Calu3 (cell line): ENCODE measurements around the gene PACS2. TPM values are rescaled to one million over a fixed set of nuclear protein-coding genes. Genes with fewer than 3 reads are reported as not detected.
"Not testable (repeated sequence)": the region's sequence is repeated elsewhere in the genome, so short reads cannot be mapped to it uniquely, and the experiment has no call there.

Source experiments
- BruUV-seq: library from RNA; stranded (reverse); fragments of 400-500 nt; replicated peaks from 2 replicates; lab custom pipeline; 2021; lab: Mats Ljungman, UMichigan
- CTCF ChIA-PET: fragments of 300-600 bp; sonication (Branson Sonifier 250); formaldehyde crosslinking; loops from one replicate; lab custom pipeline; 2022; ENCODE audit warnings: antibody characterized with exemption; lab: Charles Lee
- DNase-seq: peaks from one replicate; pipeline ENCODE4 v3.0.0; 2022
- H3K27ac Mint-ChIP-seq: one replicate; pipeline ENCODE4 v1.8.0; 2022; ENCODE audit warnings: mixed read lengths; ENCODE audit not compliant: unreplicated experiment
- H3K27me3 Mint-ChIP-seq: one replicate; pipeline ENCODE4 v1.8.0; 2022; ENCODE audit warnings: mixed read lengths; ENCODE audit not compliant: unreplicated experiment
- H3K36me3 Mint-ChIP-seq: one replicate; pipeline ENCODE4 v1.8.0; 2022; ENCODE audit warnings: mild to moderate bottlenecking, moderate library complexity, mixed read lengths; ENCODE audit not compliant: insufficient read depth, unreplicated experiment
- H3K4me1 Mint-ChIP-seq: one replicate; pipeline ENCODE4 v1.8.0; 2022; ENCODE audit warnings: mild to moderate bottlenecking, low read depth, mixed read lengths; ENCODE audit not compliant: unreplicated experiment
- H3K4me3 Mint-ChIP-seq: one replicate; pipeline ENCODE4 v1.8.0; 2022; ENCODE audit warnings: mild to moderate bottlenecking, low read depth, moderate library complexity, mixed read lengths; ENCODE audit not compliant: unreplicated experiment
- H3K9me3 Mint-ChIP-seq: one replicate; pipeline ENCODE4 v1.8.0; 2022; ENCODE audit warnings: low read depth, mixed read lengths; ENCODE audit not compliant: unreplicated experiment
- intact Hi-C: fragments of 100-400 bp; cut with micrococcal nuclease; formaldehyde crosslinking; loops from one replicate; pipeline ENCODE4 v1.10.0; 2022; ENCODE audit not compliant: unreplicated experiment
- total RNA-seq: library from RNA; stranded (reverse); gene quantifications from 2 replicates; pipeline ENCODE4 v1.2.3, GENCODE V29; 2022
- TF ChIP-seq, protein P1 (sequence below): fragments of 200-600 bp; IDR thresholded peaks from one replicate; pipeline ENCODE4 v1.8.0; 2022; ENCODE audit warnings: antibody characterized with exemption; ENCODE audit not compliant: unreplicated experiment

PACS2 gene
- total RNA-seq, 1 experiment from 2014 or later: 77.3 TPM

DNA sequence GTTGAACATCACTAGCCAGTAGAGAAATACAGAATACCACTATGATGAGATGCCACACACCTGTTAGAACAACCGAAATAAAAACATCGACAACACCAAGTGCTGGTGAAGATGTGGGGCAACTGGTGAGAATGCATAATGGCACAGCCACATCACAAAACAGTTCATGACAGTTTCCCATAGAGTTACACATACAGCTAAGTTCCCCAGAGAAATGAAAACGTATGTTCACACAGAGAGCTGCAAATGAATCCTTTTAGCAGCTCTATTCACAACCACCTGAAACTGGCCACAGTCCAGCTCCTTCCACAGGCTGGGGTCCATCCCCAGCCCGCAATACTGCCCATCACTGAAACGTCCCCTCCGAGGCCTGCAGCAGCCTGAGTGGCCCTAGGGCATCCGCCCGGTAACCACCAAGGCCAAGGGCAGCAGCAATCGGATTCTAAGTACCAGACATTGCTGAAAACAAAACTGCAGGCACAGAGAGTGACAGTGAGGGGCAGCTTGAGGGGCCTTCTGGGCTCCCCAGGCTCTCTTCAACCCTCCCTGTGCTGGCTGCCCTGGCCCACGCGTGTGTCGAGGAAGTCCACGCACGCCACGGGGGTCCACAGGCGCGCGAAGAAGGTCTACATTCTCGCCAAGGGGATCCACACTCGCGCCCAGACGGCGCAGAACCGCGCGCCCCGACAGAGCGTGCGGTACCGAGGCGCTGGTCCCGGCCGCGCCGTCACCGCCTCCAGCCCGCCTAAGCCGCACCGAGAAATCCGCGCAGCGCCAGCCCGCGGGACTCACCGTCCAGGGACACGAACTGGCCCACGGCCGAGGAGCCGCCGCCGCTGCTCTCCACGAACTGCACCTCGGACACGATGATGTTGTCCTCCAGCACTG lies 14.7 kb upstream of the PACS2 start:
- TF ChIP-seq, protein P1, sequence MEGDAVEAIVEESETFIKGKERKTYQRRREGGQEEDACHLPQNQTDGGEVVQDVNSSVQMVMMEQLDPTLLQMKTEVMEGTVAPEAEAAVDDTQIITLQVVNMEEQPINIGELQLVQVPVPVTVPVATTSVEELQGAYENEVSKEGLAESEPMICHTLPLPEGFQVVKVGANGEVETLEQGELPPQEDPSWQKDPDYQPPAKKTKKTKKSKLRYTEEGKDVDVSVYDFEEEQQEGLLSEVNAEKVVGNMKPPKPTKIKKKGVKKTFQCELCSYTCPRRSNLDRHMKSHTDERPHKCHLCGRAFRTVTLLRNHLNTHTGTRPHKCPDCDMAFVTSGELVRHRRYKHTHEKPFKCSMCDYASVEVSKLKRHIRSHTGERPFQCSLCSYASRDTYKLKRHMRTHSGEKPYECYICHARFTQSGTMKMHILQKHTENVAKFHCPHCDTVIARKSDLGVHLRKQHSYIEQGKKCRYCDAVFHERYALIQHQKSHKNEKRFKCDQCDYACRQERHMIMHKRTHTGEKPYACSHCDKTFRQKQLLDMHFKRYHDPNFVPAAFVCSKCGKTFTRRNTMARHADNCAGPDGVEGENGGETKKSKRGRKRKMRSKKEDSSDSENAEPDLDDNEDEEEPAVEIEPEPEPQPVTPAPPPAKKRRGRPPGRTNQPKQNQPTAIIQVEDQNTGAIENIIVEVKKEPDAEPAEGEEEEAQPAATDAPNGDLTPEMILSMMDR: no peak
- Mint-ChIP-seq H3K4me3 (peak overlapping the region; percentile 91), H3K36me3 (peaks cover 25% of the 10 kb centered on the region), H3K27me3 (no peaks in the 10 kb centered on the region), H3K27ac (no peak overlapping the region), H3K9me3 (no peaks in the 10 kb centered on the region), H3K4me1 (no peaks in the 10 kb centered on the region)
- no TSS peak for BruUV-seq
- intact Hi-C loops: no loop called here
- CTCF ChIA-PET: interaction anchor here (1.4 kb wide), 1 partner anchor 15 kb away, joined by 7 read pairs; the partner anchor contains the start of gene PACS2
- no peak for DNase-seq

DNA sequence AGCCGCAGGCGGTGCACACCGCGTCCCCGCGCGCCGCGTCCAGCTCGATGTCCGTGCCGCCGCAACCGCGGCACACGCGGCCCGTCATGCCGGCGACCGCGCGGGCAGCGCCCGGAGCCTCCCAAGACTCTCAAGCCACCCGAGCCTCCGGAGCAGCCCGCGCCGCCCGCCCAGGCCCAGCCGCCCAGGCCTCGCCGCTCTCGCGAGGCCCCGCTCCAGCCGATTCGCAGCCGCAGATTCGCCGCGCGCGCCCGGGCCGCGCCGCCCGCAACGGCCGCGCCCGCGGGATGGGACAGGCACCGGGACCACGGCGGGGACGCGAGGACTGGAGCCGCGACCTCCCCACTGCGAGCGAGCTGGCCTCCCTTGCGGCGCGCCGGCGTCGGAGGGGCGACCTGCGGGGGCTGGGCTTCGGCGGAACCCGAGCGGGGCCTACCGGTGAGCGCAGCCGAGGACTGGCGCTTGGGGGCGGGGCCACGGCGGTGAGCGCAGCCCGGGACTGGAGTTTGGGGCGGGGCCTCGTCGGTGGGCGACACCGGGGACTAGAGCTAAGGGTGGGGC lies 13.9 kb upstream of the PACS2 start, which contains the start of gene BRF1:
BRF1 (minus strand) TSS at position 460 of the 561 bp plus-strand sequence; CDS start at position 88, 372 bp downstream.
- CTCF ChIA-PET: interaction anchor here (0.6 to 1.4 kb wide), 6 partner anchors 14 to 641 kb away, joined by 3 to 7 read pairs (median 4); partner anchors contain the start of gene PACS2
- DNase-seq: peak; percentile 98

DNA sequence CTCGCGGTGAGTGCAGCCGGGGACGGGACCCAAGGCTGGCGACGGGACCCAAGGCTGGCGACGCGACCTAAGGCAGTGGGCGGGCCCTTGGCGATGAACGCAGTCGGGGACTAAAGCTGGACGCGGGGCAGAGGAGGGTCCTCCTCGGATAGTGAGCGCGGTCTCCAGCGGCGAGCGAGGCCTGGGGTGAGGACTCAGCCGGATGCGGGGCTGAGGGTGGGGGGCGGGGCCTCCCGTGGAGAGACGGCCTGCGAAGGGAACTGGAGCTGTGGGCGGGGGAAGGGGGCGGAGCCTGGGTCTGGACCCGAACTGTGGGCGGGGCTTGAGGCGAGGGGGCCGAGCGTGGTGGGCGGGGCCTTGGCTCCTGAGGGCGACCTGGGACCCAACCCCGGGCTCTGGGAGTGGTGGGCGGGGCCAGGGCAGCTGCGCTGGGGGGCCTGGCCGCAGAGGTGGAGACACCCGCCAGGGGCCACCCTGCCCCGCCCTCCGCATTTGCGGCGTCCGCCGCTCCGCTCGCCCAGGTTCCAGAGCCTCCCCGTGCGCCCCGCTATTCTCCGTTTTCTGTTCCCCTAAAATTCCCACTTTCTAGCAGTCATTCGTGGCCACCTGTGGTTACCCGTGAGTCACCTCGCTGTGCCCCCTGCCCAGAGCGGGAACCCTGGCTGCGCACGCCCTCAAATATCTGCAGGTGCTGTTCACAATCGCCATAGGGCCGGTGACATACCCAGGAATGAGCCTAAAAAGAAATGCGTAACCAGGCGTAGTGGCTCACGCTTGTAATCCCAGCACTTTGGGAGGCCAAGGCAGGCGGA lies 13.2 kb upstream of the PACS2 start:
- Mint-ChIP-seq H3K36me3 (peaks cover 25% of the 10 kb centered on the region), H3K27ac (peak overlapping the region; percentile 81), H3K27me3 (no peaks in the 10 kb centered on the region), H3K4me3 (peak overlapping the region; percentile 91), H3K4me1 (no peaks in the 10 kb centered on the region), H3K9me3 (no peaks in the 10 kb centered on the region)
- peak; percentile 99 for DNase-seq
- TF ChIP-seq, protein P1: no peak
- CTCF ChIA-PET: interaction anchor here (0.6 to 1.4 kb wide), 7 partner anchors 13 to 1465 kb away, joined by 3 to 7 read pairs (median 4); partner anchors contain the start of gene PACS2
- intact Hi-C loops: no loop called here
- no TSS peak for BruUV-seq

More for the DNA sequence above, 13.9 kb upstream of the PACS2 start, which contains the start of gene BRF1:
- intact Hi-C loops: no loop called here
- no peaks in the 10 kb centered on the region for H3K9me3 Mint-ChIP-seq
- no peaks in the 10 kb centered on the region for H3K4me1 Mint-ChIP-seq
- peak within 1 kb of the TSS; percentile 81 for H3K27ac Mint-ChIP-seq
- no TSS peak for BruUV-seq
- TF ChIP-seq, protein P1: no peak
- peaks cover 25% of the 10 kb centered on the region for H3K36me3 Mint-ChIP-seq
- no peaks in the 10 kb centered on the region for H3K27me3 Mint-ChIP-seq
- H3K4me3 Mint-ChIP-seq: peak within 1 kb of the TSS; percentile 91

DNA sequence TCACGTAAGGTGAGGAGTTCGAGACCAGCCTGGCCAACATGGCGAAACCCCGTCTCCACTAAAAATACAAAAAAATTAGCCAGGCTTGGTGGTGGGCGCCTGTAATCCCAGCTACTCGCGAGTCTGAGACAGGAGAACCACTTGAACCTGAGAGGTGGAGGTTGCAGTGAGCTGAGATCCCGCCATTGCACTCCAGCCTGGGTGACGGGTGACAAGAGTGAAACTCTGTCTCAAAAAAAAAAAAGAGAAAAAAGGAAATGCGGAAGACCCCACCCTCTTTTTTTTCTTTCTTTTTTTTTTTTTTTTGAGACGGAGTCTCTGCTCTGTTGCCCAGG lies 12.7 kb upstream of the PACS2 start:
- peak overlapping the region; percentile 81 for H3K27ac Mint-ChIP-seq
- intact Hi-C loops: not testable (repeated sequence)

More for the DNA sequence above, 12.7 kb upstream of the PACS2 start:
- CTCF ChIA-PET: interaction anchor here (1.1 kb wide), 1 partner anchor 177 kb away, joined by 3 read pairs; no protein-coding TSS in a partner anchor
- not testable (repeated sequence) for DNase-seq, H3K9me3 Mint-ChIP-seq, H3K4me1 Mint-ChIP-seq, BruUV-seq, H3K27me3 Mint-ChIP-seq
- peaks cover 25% of the 10 kb centered on the region for H3K36me3 Mint-ChIP-seq
- H3K4me3 Mint-ChIP-seq: peak overlapping the region; percentile 91
